ENCODE results near the gene RBM33. TPM values are rescaled to one million over a fixed set of nuclear protein-coding genes. Genes with fewer than 3 reads are reported as not detected.

The RBM33 gene
- total RNA-seq, 2 experiments from 2014 or later: 69.8 to 74.6 TPM

DNA sequence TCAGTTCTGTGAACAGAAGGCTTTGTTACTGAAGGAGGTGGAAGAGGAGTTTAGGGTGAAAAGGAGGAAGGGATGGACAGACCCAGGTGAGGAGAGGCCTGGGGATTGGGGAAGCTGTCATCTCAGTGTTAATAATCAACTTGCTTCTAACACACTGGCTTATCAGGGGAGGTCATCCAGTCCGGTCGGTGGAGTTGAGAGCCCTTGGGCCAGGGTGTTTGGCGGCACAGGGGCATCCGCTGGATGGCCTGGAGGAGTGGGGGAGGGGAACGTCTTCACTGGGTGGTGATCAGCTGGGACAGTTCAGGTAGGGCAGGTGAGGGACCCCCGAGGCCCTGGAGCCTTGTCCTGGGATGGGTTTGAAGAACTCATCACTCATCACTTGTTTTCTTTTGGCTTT is 133.9 kb downstream of the RBM33 start:
- Mint-ChIP-seq H3K4me1 (no peaks in the 10 kb centered on the region), H3K4me3 (no peak overlapping the region), H3K27me3 (no peaks in the 10 kb centered on the region), H3K9me3 (no peaks in the 10 kb centered on the region), H3K27ac (no peak overlapping the region), H3K36me3 (peaks cover 31% of the 10 kb centered on the region)
- DNase-seq: no peak

DNA sequence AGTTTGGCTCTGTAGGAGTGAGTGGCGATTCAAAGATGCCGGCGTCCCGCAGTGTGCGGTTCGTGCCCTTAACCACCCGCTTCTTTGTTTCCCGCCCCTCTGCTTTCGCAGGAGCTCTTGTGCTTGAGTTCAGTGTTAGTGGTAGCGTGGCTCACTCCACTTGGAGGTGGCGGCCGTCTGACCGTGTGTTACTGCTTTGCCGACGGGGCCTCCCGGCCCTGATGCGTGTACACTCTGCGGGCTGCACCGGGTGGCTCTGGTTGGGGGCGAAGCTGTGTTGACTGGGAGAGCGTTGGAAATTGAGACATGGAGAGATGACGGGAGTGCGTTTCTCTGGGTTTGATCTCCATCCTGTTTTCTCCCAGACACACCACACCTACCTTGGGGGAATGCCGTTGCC is 136.4 kb downstream of the RBM33 start:
- no peak for DNase-seq
- H3K27ac Mint-ChIP-seq: peak overlapping the region; percentile 28
- no peak overlapping the region for H3K4me3 Mint-ChIP-seq
- peaks cover 27% of the 10 kb centered on the region for H3K36me3 Mint-ChIP-seq
- no peaks in the 10 kb centered on the region for H3K27me3 Mint-ChIP-seq
- no peaks in the 10 kb centered on the region for H3K4me1 Mint-ChIP-seq
- H3K9me3 Mint-ChIP-seq: no peaks in the 10 kb centered on the region

DNA sequence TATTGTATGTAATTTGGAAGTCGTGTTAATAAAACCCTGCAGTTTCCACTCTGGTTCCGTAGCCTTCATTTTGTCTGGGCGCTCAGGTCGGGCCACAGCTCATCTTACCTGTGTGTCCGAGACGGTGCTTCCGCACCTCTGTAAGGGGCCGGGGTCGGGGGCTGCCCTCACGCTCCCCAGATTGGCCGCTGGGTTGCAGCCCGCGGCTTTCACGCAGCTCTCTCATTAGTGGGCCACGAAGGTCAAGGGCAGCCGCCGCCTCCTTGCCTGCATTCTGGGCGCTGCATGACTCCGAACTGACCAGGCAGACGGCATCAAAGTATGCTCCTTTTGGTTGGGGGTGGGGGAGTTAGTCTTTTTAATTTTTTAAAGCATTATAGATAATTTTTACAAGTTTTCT is 137.0 kb downstream of the RBM33 start:
- no peaks in the 10 kb centered on the region for H3K4me1 Mint-ChIP-seq
- peaks cover 5% of the 10 kb centered on the region for H3K27me3 Mint-ChIP-seq
- H3K27ac Mint-ChIP-seq: no peak overlapping the region
- DNase-seq: no peak
- H3K9me3 Mint-ChIP-seq: no peaks in the 10 kb centered on the region
- H3K4me3 Mint-ChIP-seq: no peak overlapping the region
- H3K36me3 Mint-ChIP-seq: peaks cover 27% of the 10 kb centered on the region

GRCh38 chr7:155782466-155782865 is 138.0 kb downstream of the RBM33 start:
- Mint-ChIP-seq H3K27ac (peak overlapping the region; percentile 36), H3K4me1 (no peaks in the 10 kb centered on the region), H3K27me3 (peaks cover 9% of the 10 kb centered on the region), H3K9me3 (no peaks in the 10 kb centered on the region), H3K4me3 (no peak overlapping the region), H3K36me3 (peaks cover 23% of the 10 kb centered on the region)
- DNase-seq: no peak

- Mint-ChIP-seq H3K4me1 (peaks cover 2% of the 10 kb centered on the region), H3K4me3 (no peak overlapping the region), H3K27me3 (peaks cover 15% of the 10 kb centered on the region), H3K9me3 (no peaks in the 10 kb centered on the region), H3K36me3 (peaks cover 18% of the 10 kb centered on the region), H3K27ac (no peak overlapping the region)
- DNase-seq: no peak
Observed at GRCh38 chr7:155785536-155785935, 141.1 kb downstream of the RBM33 start.

DNA sequence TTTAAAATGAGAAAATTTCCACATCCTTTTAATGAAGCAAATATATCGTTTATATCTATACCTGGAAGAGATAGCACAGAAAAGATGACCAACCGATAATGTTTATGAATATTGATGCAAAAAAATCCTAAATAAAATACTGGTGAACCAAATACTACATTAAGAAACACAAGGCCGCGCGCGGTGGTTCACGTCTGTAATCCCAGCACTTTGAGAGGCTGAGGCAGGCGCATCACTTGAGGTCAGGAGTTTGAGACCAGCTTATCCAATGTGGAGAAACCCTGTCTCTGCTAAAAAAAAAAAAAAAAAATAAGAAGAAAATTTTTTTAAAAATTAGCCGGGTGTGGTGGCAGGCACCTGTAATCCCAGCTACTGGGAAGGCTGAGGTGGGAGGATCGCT is 142.0 kb downstream of the RBM33 start:
- Mint-ChIP-seq H3K36me3 (peaks cover 11% of the 10 kb centered on the region), H3K9me3 (no peaks in the 10 kb centered on the region), H3K27ac (no peak overlapping the region), H3K27me3 (peaks cover 15% of the 10 kb centered on the region), H3K4me1 (peaks cover 2% of the 10 kb centered on the region), H3K4me3 (no peak overlapping the region)
- no peak for DNase-seq

GRCh38 chr7:155787171-155787851 is 142.8 kb downstream of the RBM33 start:
- Mint-ChIP-seq H3K4me1 (peaks cover 2% of the 10 kb centered on the region), H3K27me3 (peaks cover 15% of the 10 kb centered on the region), H3K4me3 (peak overlapping the region; percentile 51), H3K27ac (peak overlapping the region; percentile 31), H3K9me3 (no peaks in the 10 kb centered on the region), H3K36me3 (peaks cover 8% of the 10 kb centered on the region)
- no peak for DNase-seq

- H3K4me3 Mint-ChIP-seq: no peak overlapping the region
- H3K27me3 Mint-ChIP-seq: peaks cover 15% of the 10 kb centered on the region
- H3K27ac Mint-ChIP-seq: no peak overlapping the region
- peaks cover 2% of the 10 kb centered on the region for H3K4me1 Mint-ChIP-seq
- DNase-seq: no peak
- no peaks in the 10 kb centered on the region for H3K9me3 Mint-ChIP-seq
- H3K36me3 Mint-ChIP-seq: peaks cover 6% of the 10 kb centered on the region
Observed at GRCh38 chr7:155788616-155789000, 144.1 kb downstream of the RBM33 start.

GRCh38 chr7:155789001-155789725 is 144.7 kb downstream of the RBM33 start:
- Mint-ChIP-seq H3K4me1 (peaks cover 2% of the 10 kb centered on the region), H3K4me3 (no peak overlapping the region), H3K9me3 (no peaks in the 10 kb centered on the region), H3K36me3 (peaks cover 4% of the 10 kb centered on the region), H3K27ac (no peak overlapping the region), H3K27me3 (peaks cover 15% of the 10 kb centered on the region)
- no peak for DNase-seq

- no peak for DNase-seq
- H3K27ac Mint-ChIP-seq: no peak overlapping the region
- peaks cover 2% of the 10 kb centered on the region for H3K36me3 Mint-ChIP-seq
- peaks cover 2% of the 10 kb centered on the region for H3K4me1 Mint-ChIP-seq
- H3K27me3 Mint-ChIP-seq: peaks cover 20% of the 10 kb centered on the region
- H3K9me3 Mint-ChIP-seq: no peaks in the 10 kb centered on the region
- H3K4me3 Mint-ChIP-seq: no peak overlapping the region
Observed at GRCh38 chr7:155790666-155791065, 146.2 kb downstream of the RBM33 start.

GRCh38 chr7:155791214-155791737 is 146.8 kb downstream of the RBM33 start:
- Mint-ChIP-seq H3K4me1 (peaks cover 2% of the 10 kb centered on the region), H3K36me3 (peaks cover 2% of the 10 kb centered on the region), H3K27ac (no peak overlapping the region), H3K9me3 (no peaks in the 10 kb centered on the region), H3K4me3 (no peak overlapping the region), H3K27me3 (peaks cover 18% of the 10 kb centered on the region)
- DNase-seq: no peak

- Mint-ChIP-seq H3K9me3 (no peaks in the 10 kb centered on the region), H3K36me3 (peaks cover 2% of the 10 kb centered on the region), H3K27me3 (peaks cover 17% of the 10 kb centered on the region), H3K4me1 (peaks cover 2% of the 10 kb centered on the region), H3K4me3 (no peak overlapping the region), H3K27ac (no peak overlapping the region)
- DNase-seq: no peak
Observed at GRCh38 chr7:155791836-155792235, 147.4 kb downstream of the RBM33 start.

- peaks cover 2% of the 10 kb centered on the region for H3K4me1 Mint-ChIP-seq
- H3K36me3 Mint-ChIP-seq: peaks cover 2% of the 10 kb centered on the region
- H3K27ac Mint-ChIP-seq: no peak overlapping the region
- H3K9me3 Mint-ChIP-seq: no peaks in the 10 kb centered on the region
- no peak overlapping the region for H3K4me3 Mint-ChIP-seq
- H3K27me3 Mint-ChIP-seq: peaks cover 16% of the 10 kb centered on the region
- no peak for DNase-seq
Observed at GRCh38 chr7:155792315-155792960, 148.0 kb downstream of the RBM33 start.

- DNase-seq: no peak
- Mint-ChIP-seq H3K9me3 (no peaks in the 10 kb centered on the region), H3K4me3 (no peak overlapping the region)
Observed at GRCh38 chr7:155792999-155793560, 148.6 kb downstream of the RBM33 start.

GRCh38 chr7:155793720-155794119 is 149.3 kb downstream of the RBM33 start:
- no peak for DNase-seq
- Mint-ChIP-seq H3K4me3 (no peak overlapping the region), H3K9me3 (no peaks in the 10 kb centered on the region), H3K36me3 (no peaks in the 10 kb centered on the region), H3K27ac (no peak overlapping the region), H3K4me1 (peaks cover 2% of the 10 kb centered on the region), H3K27me3 (peaks cover 16% of the 10 kb centered on the region)

More at GRCh38 chr7:155792999-155793560, 148.6 kb downstream of the RBM33 start:
- Mint-ChIP-seq H3K36me3 (no peaks in the 10 kb centered on the region), H3K4me1 (no peaks in the 10 kb centered on the region), H3K27ac (no peak overlapping the region), H3K27me3 (peaks cover 10% of the 10 kb centered on the region)
